Measurements from ENCODE around the gene ZNF488.

The ZNF488 gene

DNA sequence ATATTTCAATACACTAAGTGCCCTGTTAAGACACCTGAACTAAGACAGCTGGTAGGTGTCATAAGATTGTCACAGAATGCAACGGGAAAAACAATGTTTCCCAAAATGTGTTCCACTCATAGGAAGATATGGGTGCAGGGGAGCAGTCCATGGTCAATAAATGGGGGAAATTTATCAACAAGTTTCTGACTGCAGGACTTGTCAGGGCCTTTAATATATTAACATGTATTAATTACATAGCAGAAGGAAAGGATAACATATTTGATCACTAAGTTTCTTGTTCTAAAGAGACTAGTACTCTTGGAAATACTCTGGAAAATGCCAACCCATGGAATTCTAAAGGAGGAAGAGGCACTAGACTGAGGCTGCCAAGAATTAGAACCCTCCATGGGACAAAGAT lies 29.2 kb downstream of the ZNF488 start:
- no peak overlapping the region for H2AFZ ChIP-seq (ENCODE audit: low read length)
- no peak overlapping the region for H3K9ac ChIP-seq (ENCODE audit: low read length)
- no peaks in the 10 kb centered on the region for H3K79me2 ChIP-seq (ENCODE audit: insufficient read depth, low read length)
- H3K27ac ChIP-seq (ENCODE audit: low read depth, low read length, poor library complexity, severe bottlenecking): no peak overlapping the region
- no peaks in the 10 kb centered on the region for H3K27me3 ChIP-seq (ENCODE audit: insufficient read depth, low read length)
- TF ChIP-seq, protein P1, sequence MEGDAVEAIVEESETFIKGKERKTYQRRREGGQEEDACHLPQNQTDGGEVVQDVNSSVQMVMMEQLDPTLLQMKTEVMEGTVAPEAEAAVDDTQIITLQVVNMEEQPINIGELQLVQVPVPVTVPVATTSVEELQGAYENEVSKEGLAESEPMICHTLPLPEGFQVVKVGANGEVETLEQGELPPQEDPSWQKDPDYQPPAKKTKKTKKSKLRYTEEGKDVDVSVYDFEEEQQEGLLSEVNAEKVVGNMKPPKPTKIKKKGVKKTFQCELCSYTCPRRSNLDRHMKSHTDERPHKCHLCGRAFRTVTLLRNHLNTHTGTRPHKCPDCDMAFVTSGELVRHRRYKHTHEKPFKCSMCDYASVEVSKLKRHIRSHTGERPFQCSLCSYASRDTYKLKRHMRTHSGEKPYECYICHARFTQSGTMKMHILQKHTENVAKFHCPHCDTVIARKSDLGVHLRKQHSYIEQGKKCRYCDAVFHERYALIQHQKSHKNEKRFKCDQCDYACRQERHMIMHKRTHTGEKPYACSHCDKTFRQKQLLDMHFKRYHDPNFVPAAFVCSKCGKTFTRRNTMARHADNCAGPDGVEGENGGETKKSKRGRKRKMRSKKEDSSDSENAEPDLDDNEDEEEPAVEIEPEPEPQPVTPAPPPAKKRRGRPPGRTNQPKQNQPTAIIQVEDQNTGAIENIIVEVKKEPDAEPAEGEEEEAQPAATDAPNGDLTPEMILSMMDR (IDR thresholded peaks at IDR 0.05; ENCODE audit: low read length): no peak
- TF ChIP-seq EZH2 (IDR thresholded peaks at IDR 0.05; ENCODE audit: borderline replicate concordance, low read length): no peak
- no peak overlapping the region for H3K4me2 ChIP-seq (ENCODE audit: low read length)
- H3K4me3 ChIP-seq (ENCODE audit: low read depth, low read length, poor library complexity, severe bottlenecking): no peak overlapping the region
- H3K36me3 ChIP-seq (ENCODE audit: insufficient read depth, low read length): no peaks in the 10 kb centered on the region
- no peaks in the 10 kb centered on the region for H3K9me3 ChIP-seq (ENCODE audit: low read length)
- no peaks in the 10 kb centered on the region for H3K4me1 ChIP-seq (ENCODE audit: insufficient read depth, low read length, severe bottlenecking)
- no peaks in the 10 kb centered on the region for H3K9me2 ChIP-seq (ENCODE audit: low read depth, low read length)
- H4K20me1 ChIP-seq (ENCODE audit: insufficient read depth, low read length): no peaks in the 10 kb centered on the region
- no peaks in the 10 kb centered on the region for H3F3A ChIP-seq (ENCODE audit: insufficient read depth, low read length)

DNA sequence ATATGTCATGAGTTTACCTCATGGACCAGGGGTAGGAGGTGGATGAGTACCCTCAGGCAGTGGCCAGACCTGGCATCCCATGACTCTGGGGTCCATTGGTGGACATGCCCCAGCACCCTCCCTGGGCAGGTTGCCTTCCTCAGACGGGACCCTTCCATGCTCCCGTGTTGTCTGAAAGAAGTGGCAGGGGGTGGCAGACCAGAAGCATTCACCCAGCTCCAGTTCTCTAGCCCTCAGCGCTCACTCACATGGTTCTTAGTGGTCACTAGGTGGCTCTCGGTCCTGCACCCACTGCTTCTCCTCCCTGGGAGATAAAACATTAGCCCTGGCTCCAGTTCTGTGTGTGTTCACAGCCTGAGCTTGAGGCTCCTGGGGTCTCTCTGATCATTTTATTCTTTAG lies 29.9 kb downstream of the ZNF488 start:
- H2AFZ ChIP-seq (ENCODE audit: low read length): no peak overlapping the region
- H3K9me3 ChIP-seq (ENCODE audit: low read length): no peaks in the 10 kb centered on the region
- no peaks in the 10 kb centered on the region for H3K9me2 ChIP-seq (ENCODE audit: low read depth, low read length)
- H3K79me2 ChIP-seq (ENCODE audit: insufficient read depth, low read length): no peaks in the 10 kb centered on the region
- no peaks in the 10 kb centered on the region for H3K4me1 ChIP-seq (ENCODE audit: insufficient read depth, low read length, severe bottlenecking)
- H3K36me3 ChIP-seq (ENCODE audit: insufficient read depth, low read length): no peaks in the 10 kb centered on the region
- H3K27me3 ChIP-seq (ENCODE audit: insufficient read depth, low read length): no peaks in the 10 kb centered on the region
- TF ChIP-seq, protein P1 (IDR thresholded peaks at IDR 0.05; ENCODE audit: low read length): no peak
- no peak for TF ChIP-seq EZH2 (IDR thresholded peaks at IDR 0.05; ENCODE audit: borderline replicate concordance, low read length)
- no peak overlapping the region for H3K9ac ChIP-seq (ENCODE audit: low read length)
- no peak overlapping the region for H3K27ac ChIP-seq (ENCODE audit: low read depth, low read length, poor library complexity, severe bottlenecking)
- H3F3A ChIP-seq (ENCODE audit: insufficient read depth, low read length): no peaks in the 10 kb centered on the region
- H3K4me3 ChIP-seq (ENCODE audit: low read depth, low read length, poor library complexity, severe bottlenecking): no peak overlapping the region
- no peaks in the 10 kb centered on the region for H4K20me1 ChIP-seq (ENCODE audit: insufficient read depth, low read length)
- no peak overlapping the region for H3K4me2 ChIP-seq (ENCODE audit: low read length)

GRCh38 chr10:47353351-47353750 lies 30.7 kb downstream of the ZNF488 start:
- no peak overlapping the region for H2AFZ ChIP-seq (ENCODE audit: low read length)
- H3K27me3 ChIP-seq (ENCODE audit: insufficient read depth, low read length): no peaks in the 10 kb centered on the region
- no peak overlapping the region for H3K4me3 ChIP-seq (ENCODE audit: low read depth, low read length, poor library complexity, severe bottlenecking)
- H3K9ac ChIP-seq (ENCODE audit: low read length): no peak overlapping the region
- H3K27ac ChIP-seq (ENCODE audit: low read depth, low read length, poor library complexity, severe bottlenecking): no peak overlapping the region
- no peak overlapping the region for H3K4me2 ChIP-seq (ENCODE audit: low read length)
- no peaks in the 10 kb centered on the region for H3K79me2 ChIP-seq (ENCODE audit: insufficient read depth, low read length)
- no peaks in the 10 kb centered on the region for H3K9me2 ChIP-seq (ENCODE audit: low read depth, low read length)
- H3K36me3 ChIP-seq (ENCODE audit: insufficient read depth, low read length): no peaks in the 10 kb centered on the region
- no peak for TF ChIP-seq EZH2 (IDR thresholded peaks at IDR 0.05; ENCODE audit: borderline replicate concordance, low read length)
- TF ChIP-seq, protein P1 (IDR thresholded peaks at IDR 0.05; ENCODE audit: low read length): no peak
- no peaks in the 10 kb centered on the region for H3K4me1 ChIP-seq (ENCODE audit: insufficient read depth, low read length, severe bottlenecking)
- no peaks in the 10 kb centered on the region for H3K9me3 ChIP-seq (ENCODE audit: low read length)
- no peaks in the 10 kb centered on the region for H4K20me1 ChIP-seq (ENCODE audit: insufficient read depth, low read length)
- H3F3A ChIP-seq (ENCODE audit: insufficient read depth, low read length): no peaks in the 10 kb centered on the region
